ENCODE data around the gene NEURL1B. TPM values are rescaled to one million over a fixed set of nuclear protein-coding genes. Genes with fewer than 3 reads are reported as not detected.

The NEURL1B gene
- polyA plus RNA-seq, 1 of the 3 experiments (the other 2 are of a cell fraction), result 2.8 TPM

DNA sequence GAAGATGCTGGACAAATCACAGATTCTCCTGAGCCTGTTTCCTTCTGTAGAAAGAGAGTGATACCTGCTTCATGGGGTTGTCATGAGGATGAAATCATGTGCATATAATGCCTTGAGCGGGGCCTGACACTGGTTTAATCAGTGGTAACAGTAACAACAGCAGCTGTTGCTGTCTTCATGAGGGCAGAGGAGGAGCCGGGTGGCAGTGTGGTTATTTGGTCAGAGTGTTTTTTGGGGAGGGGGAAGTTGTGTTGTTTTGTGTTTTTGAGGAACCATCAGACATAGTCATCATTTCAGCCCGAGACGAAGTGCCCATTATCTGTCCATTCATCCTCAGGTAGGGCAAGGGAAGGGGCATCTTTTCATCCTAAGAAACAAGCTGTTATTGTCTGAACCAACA is 44.0 kb downstream of the NEURL1B start:
- ChIA-PET POLR2A (no interaction called here), CTCF (interaction anchor here (0.8 to 5.6 kb wide), 7 partner anchors 8 to 233 kb away, joined by 3 to 44 read pairs (median 4); no protein-coding TSS in a partner anchor)
- 97% methylated on average over 4 of the region's 4 CpGs for WGBS (ENCODE audit: low lambda C conversion rate)

More for the DNA sequence above, 44.0 kb downstream of the NEURL1B start:
- Histone ChIP-seq H3K4me1 (ENCODE audit: control insufficient read depth in 1 of 2, insufficient read depth in 2 of 2, low read depth in 1 of 2, low read length in 1 of 2) (peaks cover 0 to 16% of the 10 kb centered on the region in 2 experiments; a peak in 1 of 4 replicates), H4K20me1 (ENCODE audit: insufficient read depth) (no peaks in the 10 kb centered on the region), H3K4me3 (ENCODE audit: low read depth in 2 of 2, low read length in 1 of 2) (no peak overlapping the region), H3K36me3 (replicated peaks in 1 of 2; ENCODE audit: control insufficient read depth in 1 of 2, insufficient read depth in 2 of 2, low read length in 1 of 2) (no peaks in the 10 kb centered on the region), H3K9me3 (no peaks in the 10 kb centered on the region), H3K27ac (ENCODE audit: low read depth in 2 of 2, low read length in 1 of 2) (no peak overlapping the region), H3K27me3 (ENCODE audit: insufficient read depth) (no peaks in the 10 kb centered on the region), H3K79me2 (ENCODE audit: insufficient read depth) (no peaks in the 10 kb centered on the region), H3F3A (replicated peaks; ENCODE audit: insufficient read depth) (no peaks in the 10 kb centered on the region), H3K9me2 (no peaks in the 10 kb centered on the region), H2AFZ (ENCODE audit: low read depth) (no peak overlapping the region), H3K9ac (no peak overlapping the region), H3K4me2 (no peak overlapping the region)
- DNase-seq, result no peak
- TF ChIP-seq, protein P1, sequence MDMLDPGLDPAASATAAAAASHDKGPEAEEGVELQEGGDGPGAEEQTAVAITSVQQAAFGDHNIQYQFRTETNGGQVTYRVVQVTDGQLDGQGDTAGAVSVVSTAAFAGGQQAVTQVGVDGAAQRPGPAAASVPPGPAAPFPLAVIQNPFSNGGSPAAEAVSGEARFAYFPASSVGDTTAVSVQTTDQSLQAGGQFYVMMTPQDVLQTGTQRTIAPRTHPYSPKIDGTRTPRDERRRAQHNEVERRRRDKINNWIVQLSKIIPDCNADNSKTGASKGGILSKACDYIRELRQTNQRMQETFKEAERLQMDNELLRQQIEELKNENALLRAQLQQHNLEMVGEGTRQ (IDR thresholded peaks at IDR 0.05; ENCODE audit: borderline replicate concordance, low read depth, low read length), result no peak
- TF ChIP-seq YY1 (IDR thresholded peaks at IDR 0.05; ENCODE audit: low read depth) (no peak), GABPA (IDR thresholded peaks at IDR 0.05; ENCODE audit: low read depth) (no peak), MEF2A (IDR thresholded peaks at IDR 0.05; ENCODE audit: borderline replicate concordance, low read depth) (no peak), GATA2 (CRISPR knock-in tag; IDR thresholded peaks at IDR 0.05) (no peak), NFIC (IDR thresholded peaks at IDR 0.05; ENCODE audit: borderline replicate concordance) (no peak), POLR2AphosphoS5 (IDR thresholded peaks at IDR 0.05; ENCODE audit: low read depth, low read length) (no peak), SMC3 (IDR thresholded peaks at IDR 0.05; ENCODE audit: low read depth, low read length) (no peak), TCF12 (IDR thresholded peaks at IDR 0.05) (no peak), ELF1 (IDR thresholded peaks at IDR 0.05) (no peak), FOXJ3 (CRISPR knock-in tag; IDR thresholded peaks at IDR 0.05) (no peak), EP300 (IDR thresholded peaks at IDR 0.05; ENCODE audit: borderline replicate concordance in 1 of 2, low read depth in 1 of 2, low read length in 1 of 2) (no peak), RAD21 (IDR thresholded peaks at IDR 0.05; ENCODE audit: low read length) (no peak)
- TF ChIP-seq, protein P2, sequence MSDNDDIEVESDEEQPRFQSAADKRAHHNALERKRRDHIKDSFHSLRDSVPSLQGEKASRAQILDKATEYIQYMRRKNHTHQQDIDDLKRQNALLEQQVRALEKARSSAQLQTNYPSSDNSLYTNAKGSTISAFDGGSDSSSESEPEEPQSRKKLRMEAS (IDR thresholded peaks at IDR 0.05; ENCODE audit: low read depth), result no peak
- TF ChIP-seq, protein P3, sequence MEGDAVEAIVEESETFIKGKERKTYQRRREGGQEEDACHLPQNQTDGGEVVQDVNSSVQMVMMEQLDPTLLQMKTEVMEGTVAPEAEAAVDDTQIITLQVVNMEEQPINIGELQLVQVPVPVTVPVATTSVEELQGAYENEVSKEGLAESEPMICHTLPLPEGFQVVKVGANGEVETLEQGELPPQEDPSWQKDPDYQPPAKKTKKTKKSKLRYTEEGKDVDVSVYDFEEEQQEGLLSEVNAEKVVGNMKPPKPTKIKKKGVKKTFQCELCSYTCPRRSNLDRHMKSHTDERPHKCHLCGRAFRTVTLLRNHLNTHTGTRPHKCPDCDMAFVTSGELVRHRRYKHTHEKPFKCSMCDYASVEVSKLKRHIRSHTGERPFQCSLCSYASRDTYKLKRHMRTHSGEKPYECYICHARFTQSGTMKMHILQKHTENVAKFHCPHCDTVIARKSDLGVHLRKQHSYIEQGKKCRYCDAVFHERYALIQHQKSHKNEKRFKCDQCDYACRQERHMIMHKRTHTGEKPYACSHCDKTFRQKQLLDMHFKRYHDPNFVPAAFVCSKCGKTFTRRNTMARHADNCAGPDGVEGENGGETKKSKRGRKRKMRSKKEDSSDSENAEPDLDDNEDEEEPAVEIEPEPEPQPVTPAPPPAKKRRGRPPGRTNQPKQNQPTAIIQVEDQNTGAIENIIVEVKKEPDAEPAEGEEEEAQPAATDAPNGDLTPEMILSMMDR (IDR thresholded peaks at IDR 0.05), result no peak
- TF ChIP-seq, protein P4, sequence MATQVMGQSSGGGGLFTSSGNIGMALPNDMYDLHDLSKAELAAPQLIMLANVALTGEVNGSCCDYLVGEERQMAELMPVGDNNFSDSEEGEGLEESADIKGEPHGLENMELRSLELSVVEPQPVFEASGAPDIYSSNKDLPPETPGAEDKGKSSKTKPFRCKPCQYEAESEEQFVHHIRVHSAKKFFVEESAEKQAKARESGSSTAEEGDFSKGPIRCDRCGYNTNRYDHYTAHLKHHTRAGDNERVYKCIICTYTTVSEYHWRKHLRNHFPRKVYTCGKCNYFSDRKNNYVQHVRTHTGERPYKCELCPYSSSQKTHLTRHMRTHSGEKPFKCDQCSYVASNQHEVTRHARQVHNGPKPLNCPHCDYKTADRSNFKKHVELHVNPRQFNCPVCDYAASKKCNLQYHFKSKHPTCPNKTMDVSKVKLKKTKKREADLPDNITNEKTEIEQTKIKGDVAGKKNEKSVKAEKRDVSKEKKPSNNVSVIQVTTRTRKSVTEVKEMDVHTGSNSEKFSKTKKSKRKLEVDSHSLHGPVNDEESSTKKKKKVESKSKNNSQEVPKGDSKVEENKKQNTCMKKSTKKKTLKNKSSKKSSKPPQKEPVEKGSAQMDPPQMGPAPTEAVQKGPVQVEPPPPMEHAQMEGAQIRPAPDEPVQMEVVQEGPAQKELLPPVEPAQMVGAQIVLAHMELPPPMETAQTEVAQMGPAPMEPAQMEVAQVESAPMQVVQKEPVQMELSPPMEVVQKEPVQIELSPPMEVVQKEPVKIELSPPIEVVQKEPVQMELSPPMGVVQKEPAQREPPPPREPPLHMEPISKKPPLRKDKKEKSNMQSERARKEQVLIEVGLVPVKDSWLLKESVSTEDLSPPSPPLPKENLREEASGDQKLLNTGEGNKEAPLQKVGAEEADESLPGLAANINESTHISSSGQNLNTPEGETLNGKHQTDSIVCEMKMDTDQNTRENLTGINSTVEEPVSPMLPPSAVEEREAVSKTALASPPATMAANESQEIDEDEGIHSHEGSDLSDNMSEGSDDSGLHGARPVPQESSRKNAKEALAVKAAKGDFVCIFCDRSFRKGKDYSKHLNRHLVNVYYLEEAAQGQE (IDR thresholded peaks at IDR 0.05; ENCODE audit: low read depth, low read length), result no peak
